Measurements from ENCODE around the gene IL3. TPM values are rescaled to one million over a fixed set of nuclear protein-coding genes. Genes with fewer than 3 reads are reported as not detected.

IL3 gene
- total RNA-seq, 1 donor from 2014 or later, result not detected

DNA sequence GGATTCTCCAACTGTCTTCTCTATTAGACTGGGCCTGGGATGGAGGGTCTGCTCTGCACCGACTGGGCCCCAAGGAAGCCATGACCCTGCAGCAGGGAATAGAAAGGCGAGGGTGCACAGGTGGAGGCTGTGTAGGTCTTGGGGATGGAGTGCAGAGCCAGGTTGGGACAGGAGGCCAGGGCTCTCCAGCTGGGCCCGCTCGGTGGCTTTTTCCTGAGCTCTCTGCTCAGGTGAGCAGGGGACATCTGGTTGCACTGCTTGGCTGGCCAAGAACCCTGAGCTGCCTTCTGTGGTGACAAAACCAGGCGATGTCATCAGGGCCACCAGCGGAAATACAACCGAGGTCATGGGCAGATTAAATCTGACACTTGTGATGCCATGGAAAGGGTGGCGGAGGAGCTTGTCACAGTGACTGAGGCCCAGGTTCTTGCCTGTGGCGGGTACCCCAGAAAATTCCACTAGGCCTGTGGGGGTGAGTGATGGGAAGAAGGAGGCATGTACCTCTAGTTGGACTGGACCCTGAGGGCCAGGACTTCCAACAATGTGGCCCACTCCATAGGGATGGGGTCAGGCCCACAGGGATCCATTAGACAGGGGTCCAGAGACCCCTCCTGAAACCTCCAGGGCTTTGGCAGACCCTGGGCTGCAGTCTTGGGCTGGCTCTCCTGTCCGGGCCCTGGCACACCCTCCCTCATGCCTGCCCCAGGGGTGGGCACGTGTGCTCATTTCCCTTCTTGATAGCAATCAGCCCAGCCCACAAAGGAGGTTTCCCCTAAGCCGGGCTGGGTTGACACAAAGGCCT lies 4.4 kb upstream of the IL3 start:
- Histone ChIP-seq H3K9me3 (ENCODE audit: insufficient read depth, low read depth, low read length) (no peaks in the 10 kb centered on the region), H3K27me3 (ENCODE audit: insufficient read depth, low read length) (no peaks in the 10 kb centered on the region), H3K4me1 (ENCODE audit: insufficient read depth, low read length) (no peaks in the 10 kb centered on the region), H3K36me3 (ENCODE audit: insufficient read depth, low read length) (no peaks in the 10 kb centered on the region), H3K4me3 (ENCODE audit: insufficient read depth, low read depth, low read length) (no peak overlapping the region), H3K4me2 (ENCODE audit: low read length) (no peak overlapping the region), H3K27ac (ENCODE audit: low read depth, low read length) (no peak overlapping the region), H3K79me2 (ENCODE audit: insufficient read depth, low read length) (no peaks in the 10 kb centered on the region), H4K20me1 (ENCODE audit: insufficient read depth, low read length) (no peaks in the 10 kb centered on the region), H3K9ac (ENCODE audit: low read length) (no peak overlapping the region), H2AFZ (ENCODE audit: low read depth, low read length) (no peak overlapping the region)
- Mint-ChIP-seq H3K36me3 (ENCODE audit: low read depth, unreplicated experiment) (no peaks in the 10 kb centered on the region), H3K4me1 (ENCODE audit: low read depth, unreplicated experiment) (no peaks in the 10 kb centered on the region), H3K27ac (ENCODE audit: unreplicated experiment) (no peak overlapping the region), H3K9me3 (ENCODE audit: unreplicated experiment) (peaks cover 9% of the 10 kb centered on the region), H3K4me3 (ENCODE audit: unreplicated experiment) (no peak overlapping the region), H3K27me3 (ENCODE audit: low read depth, unreplicated experiment) (peaks cover 52% of the 10 kb centered on the region)
- TF ChIP-seq, protein P1, sequence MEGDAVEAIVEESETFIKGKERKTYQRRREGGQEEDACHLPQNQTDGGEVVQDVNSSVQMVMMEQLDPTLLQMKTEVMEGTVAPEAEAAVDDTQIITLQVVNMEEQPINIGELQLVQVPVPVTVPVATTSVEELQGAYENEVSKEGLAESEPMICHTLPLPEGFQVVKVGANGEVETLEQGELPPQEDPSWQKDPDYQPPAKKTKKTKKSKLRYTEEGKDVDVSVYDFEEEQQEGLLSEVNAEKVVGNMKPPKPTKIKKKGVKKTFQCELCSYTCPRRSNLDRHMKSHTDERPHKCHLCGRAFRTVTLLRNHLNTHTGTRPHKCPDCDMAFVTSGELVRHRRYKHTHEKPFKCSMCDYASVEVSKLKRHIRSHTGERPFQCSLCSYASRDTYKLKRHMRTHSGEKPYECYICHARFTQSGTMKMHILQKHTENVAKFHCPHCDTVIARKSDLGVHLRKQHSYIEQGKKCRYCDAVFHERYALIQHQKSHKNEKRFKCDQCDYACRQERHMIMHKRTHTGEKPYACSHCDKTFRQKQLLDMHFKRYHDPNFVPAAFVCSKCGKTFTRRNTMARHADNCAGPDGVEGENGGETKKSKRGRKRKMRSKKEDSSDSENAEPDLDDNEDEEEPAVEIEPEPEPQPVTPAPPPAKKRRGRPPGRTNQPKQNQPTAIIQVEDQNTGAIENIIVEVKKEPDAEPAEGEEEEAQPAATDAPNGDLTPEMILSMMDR (IDR thresholded peaks at IDR 0.05; ENCODE audit: insufficient read depth, low read depth, low read length), result no peak
- no peak for TF ChIP-seq EZH2 (IDR thresholded peaks at IDR 0.05; ENCODE audit: insufficient read depth, low read length)
- FAIRE-seq (no peak), DNase-seq (ENCODE audit: low read depth) (no peak)

DNA sequence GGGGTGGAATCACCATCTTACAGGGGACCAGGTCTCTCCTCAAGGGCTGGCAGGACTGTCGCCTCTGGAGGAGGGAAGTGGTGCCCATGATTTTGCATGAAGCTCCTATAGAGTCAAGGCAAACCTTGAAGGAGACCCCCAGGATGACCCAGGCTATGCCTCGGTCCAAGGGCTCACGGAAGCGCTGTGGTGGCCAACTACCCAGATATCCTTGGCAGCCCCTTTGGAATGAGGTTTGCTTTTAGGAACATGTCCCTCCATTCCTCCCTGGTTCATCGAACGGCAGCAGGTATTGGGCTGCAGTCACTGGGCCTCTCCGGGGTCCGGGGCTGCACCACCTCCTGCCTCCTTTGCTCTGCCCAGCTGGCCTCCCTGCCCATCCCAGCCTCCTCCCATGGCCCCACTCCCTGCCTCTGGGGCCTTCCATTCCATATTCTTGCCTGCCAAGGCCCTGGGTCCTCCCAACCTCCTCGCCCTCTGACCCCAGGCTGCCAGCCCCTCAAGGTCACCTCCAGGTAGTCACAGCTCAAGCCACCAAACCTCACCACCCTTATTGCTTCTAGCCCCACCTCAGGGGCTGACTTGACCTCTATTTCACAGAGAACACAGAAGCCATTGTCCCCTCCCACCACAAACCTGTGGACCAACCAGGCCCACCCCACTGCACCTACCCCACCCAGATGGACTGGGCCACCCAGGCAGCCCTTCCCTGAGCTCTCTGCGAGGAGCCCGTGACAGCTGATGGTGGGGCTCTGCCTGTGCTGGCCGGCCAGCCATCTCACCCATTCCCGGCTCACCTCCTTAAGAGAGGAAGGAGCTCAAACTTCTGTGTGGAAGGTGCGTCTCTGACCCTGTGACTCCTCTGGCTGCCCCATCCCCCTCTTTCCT lies 3.6 kb upstream of the IL3 start:
- H3K27ac ChIP-seq (ENCODE audit: low read depth, low read length), result no peak overlapping the region
- Mint-ChIP-seq H3K9me3 (ENCODE audit: unreplicated experiment) (peaks cover 9% of the 10 kb centered on the region), H3K36me3 (ENCODE audit: low read depth, unreplicated experiment) (no peaks in the 10 kb centered on the region), H3K4me3 (ENCODE audit: unreplicated experiment) (no peak overlapping the region), H3K27ac (ENCODE audit: unreplicated experiment) (no peak overlapping the region), H3K4me1 (ENCODE audit: low read depth, unreplicated experiment) (no peaks in the 10 kb centered on the region), H3K27me3 (ENCODE audit: low read depth, unreplicated experiment) (peaks cover 45% of the 10 kb centered on the region)
- H3K4me1 ChIP-seq (ENCODE audit: insufficient read depth, low read length), result no peaks in the 10 kb centered on the region
- no peaks in the 10 kb centered on the region for H3K79me2 ChIP-seq (ENCODE audit: insufficient read depth, low read length)
- no peak overlapping the region for H2AFZ ChIP-seq (ENCODE audit: low read depth, low read length)
- no peak overlapping the region for H3K4me3 ChIP-seq (ENCODE audit: insufficient read depth, low read depth, low read length)
- FAIRE-seq (no peak), DNase-seq (ENCODE audit: low read depth) (no peak)
- H3K9ac ChIP-seq (ENCODE audit: low read length), result no peak overlapping the region
- no peaks in the 10 kb centered on the region for H3K36me3 ChIP-seq (ENCODE audit: insufficient read depth, low read length)
- H4K20me1 ChIP-seq (ENCODE audit: insufficient read depth, low read length), result no peaks in the 10 kb centered on the region
- no peaks in the 10 kb centered on the region for H3K9me3 ChIP-seq (ENCODE audit: insufficient read depth, low read depth, low read length)
- TF ChIP-seq EZH2 (IDR thresholded peaks at IDR 0.05; ENCODE audit: insufficient read depth, low read length), result no peak
- TF ChIP-seq, protein P1 (IDR thresholded peaks at IDR 0.05; ENCODE audit: insufficient read depth, low read depth, low read length), result no peak
- H3K4me2 ChIP-seq (ENCODE audit: low read length), result no peak overlapping the region
- H3K27me3 ChIP-seq (ENCODE audit: insufficient read depth, low read length), result no peaks in the 10 kb centered on the region
